GM12801 (cell line): ENCODE results near the gene LSM7.

Experiments
- CTCF ChIP-seq: IDR thresholded peaks from one replicate; pipeline ENCODE4 v1.5.1; 2011; ENCODE audit warnings: control low read depth; ENCODE audit not compliant: insufficient read length; ENCODE audit errors: extremely low read depth

LSM7 gene

GRCh38 chr19:2306971-2307370, 21.4 kb downstream of the LSM7 start:
- TF ChIP-seq CTCF, result no peak

DNA sequence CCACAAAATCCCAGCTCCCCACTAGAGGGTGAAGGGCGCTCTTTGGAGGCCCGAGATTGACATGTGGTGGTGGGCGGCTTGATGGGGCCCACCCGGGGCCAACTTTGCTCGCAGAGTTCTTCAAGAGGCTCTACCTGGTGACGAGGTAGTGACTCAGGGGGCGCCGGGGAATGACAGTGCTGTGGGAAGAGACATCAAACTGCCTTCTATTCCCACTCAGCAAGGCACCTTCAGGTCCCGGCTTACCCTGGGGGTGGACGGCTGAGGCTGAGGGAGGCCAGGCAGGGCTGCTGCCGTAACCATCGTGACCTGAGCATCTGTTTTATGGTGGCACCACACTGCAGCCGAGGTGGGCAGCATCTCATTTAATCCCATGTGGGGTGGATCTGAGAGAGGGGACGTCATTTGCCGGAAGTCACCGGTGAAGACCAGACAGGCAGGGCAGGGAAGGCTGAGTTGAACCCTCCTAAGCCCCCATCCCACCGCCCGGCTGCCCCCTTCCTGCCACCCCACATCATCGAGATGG, 22.0 kb downstream of the LSM7 start:
- no peak for TF ChIP-seq CTCF

GRCh38 chr19:2305452-2306280, 22.7 kb downstream of the LSM7 start:
- TF ChIP-seq CTCF, result no peak

GRCh38 chr19:2303211-2303798, 25.1 kb downstream of the LSM7 start:
- TF ChIP-seq CTCF, result no peak

DNA sequence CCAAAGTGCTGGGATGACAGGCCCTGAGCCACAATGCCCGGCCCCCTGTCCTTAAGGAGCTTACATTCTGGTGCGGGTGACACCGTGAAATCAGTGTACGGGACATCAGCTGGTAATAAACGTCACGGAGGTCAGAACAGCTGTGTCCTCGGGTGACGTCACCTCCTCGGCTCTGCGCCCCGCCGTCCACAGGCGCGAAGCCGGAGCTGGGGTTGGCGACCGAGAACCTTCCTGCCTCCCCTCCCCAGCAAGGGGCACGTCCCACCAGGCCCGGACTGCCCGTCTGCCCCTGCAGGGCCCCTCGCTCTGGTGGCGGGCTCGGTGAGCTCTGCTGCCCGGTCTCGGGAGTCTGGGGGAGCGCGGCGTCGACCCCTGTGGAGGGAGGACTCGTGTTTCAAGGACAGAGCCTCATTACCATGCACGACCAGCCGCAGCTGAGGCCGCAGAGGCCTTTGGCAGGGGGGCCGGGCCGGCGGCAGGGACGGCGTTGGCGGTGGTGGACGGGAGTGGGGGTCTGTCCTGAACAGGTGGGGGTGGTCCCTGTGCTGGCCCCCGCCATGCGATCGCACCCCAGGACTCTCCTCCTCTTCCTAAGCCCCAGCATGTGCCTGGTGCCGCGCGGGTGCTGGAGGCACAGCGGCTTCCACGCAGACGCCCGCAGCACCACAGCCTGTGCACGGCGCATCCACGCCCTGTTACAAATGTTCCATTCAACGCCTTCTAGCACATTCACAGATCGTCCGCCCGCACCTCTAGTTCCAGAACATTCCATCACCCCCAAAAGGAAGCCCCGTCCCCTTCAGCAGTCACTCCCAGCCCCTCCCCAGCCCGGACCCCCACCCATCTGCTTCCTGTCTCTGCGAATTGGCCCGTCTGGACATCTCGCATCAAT, 25.8 kb downstream of the LSM7 start:
- no peak for TF ChIP-seq CTCF

- no peak for TF ChIP-seq CTCF
Observed at GRCh38 chr19:2300533-2300932, 27.9 kb downstream of the LSM7 start.

- no peak for TF ChIP-seq CTCF
Observed at GRCh38 chr19:2296141-2296540, 32.2 kb downstream of the LSM7 start.
